ENCODE data around the gene MEIOSIN. TPM values are rescaled to one million over a fixed set of nuclear protein-coding genes. Genes with fewer than 3 reads are reported as not detected.

Gene MEIOSIN
- total and polyA plus RNA-seq, 9 of the 15 experiments (the other 6 are each of a cell fraction or from before 2014, with no cell fraction given), result 0.06 to 2.0 (median 0.76) TPM

DNA sequence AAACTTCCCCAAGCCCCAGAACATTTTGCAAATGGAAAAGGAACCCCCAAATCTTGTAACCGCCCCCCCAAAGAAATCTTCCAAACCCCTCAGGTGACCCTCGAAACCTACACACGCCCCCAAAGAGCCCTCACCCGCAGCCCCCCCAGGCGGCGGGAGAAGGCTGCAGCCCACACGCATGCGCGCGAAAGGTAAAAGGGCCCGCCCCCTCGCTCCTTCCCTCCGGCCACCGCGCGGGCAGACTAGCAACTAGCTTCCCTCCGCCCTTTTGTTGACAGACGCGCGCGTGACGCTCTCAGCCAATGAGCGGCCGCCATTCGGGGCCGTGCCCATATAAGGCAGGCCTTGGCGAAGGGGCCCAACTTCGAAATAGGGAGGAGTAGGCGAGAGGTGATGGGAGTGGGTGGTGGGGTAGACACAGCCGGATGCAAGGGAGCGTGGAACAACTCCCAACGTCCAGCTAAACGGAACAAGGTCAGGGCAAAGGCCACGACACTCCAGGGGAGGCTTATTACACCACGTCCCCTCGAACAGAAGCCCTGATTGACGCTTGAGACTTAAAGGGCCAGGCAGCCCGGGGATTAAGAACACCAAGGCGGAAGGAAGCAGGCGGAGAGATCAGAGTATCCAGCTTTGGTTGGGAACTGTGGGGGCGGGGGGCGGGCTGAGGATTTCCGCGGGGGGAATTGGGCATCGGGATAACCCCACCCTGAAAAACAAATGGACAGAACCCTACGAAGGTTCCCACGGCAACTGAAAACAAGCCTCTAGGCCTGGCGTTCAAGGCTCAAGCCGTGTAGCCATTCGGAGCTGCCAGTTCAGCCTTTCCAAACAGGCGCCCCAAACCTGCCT, 15.9 kb upstream of the MEIOSIN start (continued):
- no peak for TF ChIP-seq THAP12 (CRISPR knock-in tag; IDR thresholded peaks at IDR 0.05)
- TF ChIP-seq ZNF507 (tag; conservative IDR thresholded peaks at IDR 0.05), result no peak
- no peak for TF ChIP-seq NUFIP1 (IDR thresholded peaks at IDR 0.05; ENCODE audit: partially characterized antibody)
- TF ChIP-seq ZNF175 (CRISPR knock-in tag; IDR thresholded peaks at IDR 0.05; ENCODE audit: low read depth), result peak; percentile 93
- TF ChIP-seq THRB (CRISPR knock-in tag; conservative IDR thresholded peaks at IDR 0.05), result no peak
- TF ChIP-seq ZFX (CRISPR knock-in tag; IDR thresholded peaks at IDR 0.05), result peak; percentile 42; the same call in 1 of the 2 replicates
- TF ChIP-seq KLF10 (CRISPR knock-in tag; IDR thresholded peaks at IDR 0.05), result no peak
- TF ChIP-seq HNRNPLL (IDR thresholded peaks at IDR 0.05; ENCODE audit: low read depth, low read length, poor library complexity, severe bottlenecking), result no peak
- TF ChIP-seq HEY1 (CRISPR knock-in tag; IDR thresholded peaks at IDR 0.05; ENCODE audit: borderline replicate concordance), result no peak
- TF ChIP-seq TOE1 (IDR thresholded peaks at IDR 0.05; ENCODE audit: borderline replicate concordance), result peak; percentile 96
- no peak for TF ChIP-seq TOE1 (CRISPR knock-in tag; IDR thresholded peaks at IDR 0.05; ENCODE audit: borderline replicate concordance, low read depth)
- TF ChIP-seq CEBPB (tag; IDR thresholded peaks at IDR 0.05), result no peak; the same call in 1 of the 2 replicates
- TF ChIP-seq SMAD3 (CRISPR knock-in tag; conservative IDR thresholded peaks at IDR 0.05), result peak; percentile 23; the same call in 1 of the 2 replicates
- TF ChIP-seq SMC3 (conservative IDR thresholded peaks at IDR 0.05; ENCODE audit: insufficient read depth, low read depth, low read length), result no peak
- TF ChIP-seq, protein P1, sequence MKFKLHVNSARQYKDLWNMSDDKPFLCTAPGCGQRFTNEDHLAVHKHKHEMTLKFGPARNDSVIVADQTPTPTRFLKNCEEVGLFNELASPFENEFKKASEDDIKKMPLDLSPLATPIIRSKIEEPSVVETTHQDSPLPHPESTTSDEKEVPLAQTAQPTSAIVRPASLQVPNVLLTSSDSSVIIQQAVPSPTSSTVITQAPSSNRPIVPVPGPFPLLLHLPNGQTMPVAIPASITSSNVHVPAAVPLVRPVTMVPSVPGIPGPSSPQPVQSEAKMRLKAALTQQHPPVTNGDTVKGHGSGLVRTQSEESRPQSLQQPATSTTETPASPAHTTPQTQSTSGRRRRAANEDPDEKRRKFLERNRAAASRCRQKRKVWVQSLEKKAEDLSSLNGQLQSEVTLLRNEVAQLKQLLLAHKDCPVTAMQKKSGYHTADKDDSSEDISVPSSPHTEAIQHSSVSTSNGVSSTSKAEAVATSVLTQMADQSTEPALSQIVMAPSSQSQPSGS (CRISPR knock-in tag; IDR thresholded peaks at IDR 0.05), result no peak
- TF ChIP-seq PHB (CRISPR knock-in tag; IDR thresholded peaks at IDR 0.05), result no peak
- TF ChIP-seq, protein P2, sequence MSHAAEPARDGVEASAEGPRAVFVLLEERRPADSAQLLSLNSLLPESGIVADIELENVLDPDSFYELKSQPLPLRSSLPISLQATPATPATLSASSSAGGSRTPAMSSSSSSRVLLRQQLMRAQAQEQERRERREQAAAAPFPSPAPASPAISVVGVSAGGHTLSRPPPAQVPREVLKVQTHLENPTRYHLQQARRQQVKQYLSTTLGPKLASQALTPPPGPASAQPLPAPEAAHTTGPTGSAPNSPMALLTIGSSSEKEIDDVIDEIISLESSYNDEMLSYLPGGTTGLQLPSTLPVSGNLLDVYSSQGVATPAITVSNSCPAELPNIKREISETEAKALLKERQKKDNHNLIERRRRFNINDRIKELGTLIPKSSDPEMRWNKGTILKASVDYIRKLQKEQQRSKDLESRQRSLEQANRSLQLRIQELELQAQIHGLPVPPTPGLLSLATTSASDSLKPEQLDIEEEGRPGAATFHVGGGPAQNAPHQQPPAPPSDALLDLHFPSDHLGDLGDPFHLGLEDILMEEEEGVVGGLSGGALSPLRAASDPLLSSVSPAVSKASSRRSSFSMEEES (CRISPR knock-in tag; IDR thresholded peaks at IDR 0.05), result no peak
- TF ChIP-seq ZNF121 (CRISPR knock-in tag; conservative IDR thresholded peaks at IDR 0.05), result no peak
- TF ChIP-seq NR2F6 (CRISPR knock-in tag; IDR thresholded peaks at IDR 0.05), result 0 out of 2 replicates have a peak, but pooled peaks have one; percentile 37
- TF ChIP-seq C11orf30 (IDR thresholded peaks at IDR 0.05; ENCODE audit: low read depth), result no peak
- TF ChIP-seq SIN3A (IDR thresholded peaks at IDR 0.05; ENCODE audit: borderline replicate concordance in 2 of 2, control insufficient read depth in 1 of 2, low read depth in 2 of 2, low read length in 2 of 2), result peak in 1 of 2 experiments; percentile 82; a peak in 1 of 4 replicates
